G401.6 (cell line): Measurements from ENCODE around the gene COL2A1.

Source experiments
- FAIRE-seq: peaks from 2 replicates; lab custom pipeline; 2012; peaks lifted over from hg19 to GRCh38; lab: Jason Lieb, UNC

COL2A1 gene

GRCh38 chr12:48012070-48012469, 7.8 kb upstream of the COL2A1 start:
- FAIRE-seq = no peak

- no peak for FAIRE-seq
Observed at GRCh38 chr12:48010366-48010970, 6.2 kb upstream of the COL2A1 start.

- no peak for FAIRE-seq
Observed at GRCh38 chr12:48009471-48009870, 5.2 kb upstream of the COL2A1 start.

- FAIRE-seq = no peak
Observed at GRCh38 chr12:48008950-48009349, 4.7 kb upstream of the COL2A1 start.

GRCh38 chr12:48008349-48008748, 4.1 kb upstream of the COL2A1 start:
- FAIRE-seq = no peak

- no peak for FAIRE-seq
Observed at GRCh38 chr12:48007206-48007605, 2.9 kb upstream of the COL2A1 start.

- no peak for FAIRE-seq
Observed at GRCh38 chr12:48005750-48006021, 1.4 kb upstream of the COL2A1 start.

- no peak for FAIRE-seq
Observed at GRCh38 chr12:48005001-48005749, 899 bp upstream of the COL2A1 start.

GRCh38 chr12:48003226-48004052, 837 bp downstream of the COL2A1 start:
- FAIRE-seq = no peak

GRCh38 chr12:48002773-48003218, 1.5 kb downstream of the COL2A1 start:
- no peak for FAIRE-seq

GRCh38 chr12:48002414-48002730, 1.9 kb downstream of the COL2A1 start:
- FAIRE-seq = no peak

GRCh38 chr12:48001505-48002413, 2.5 kb downstream of the COL2A1 start:
- no peak for FAIRE-seq

GRCh38 chr12:48000878-48001504, 3.3 kb downstream of the COL2A1 start:
- no peak for FAIRE-seq

GRCh38 chr12:47999816-48000215, 4.5 kb downstream of the COL2A1 start:
- no peak for FAIRE-seq

- no peak for FAIRE-seq
Observed at GRCh38 chr12:47997321-47997720, 7.0 kb downstream of the COL2A1 start.

GRCh38 chr12:47995981-47996401, 8.3 kb downstream of the COL2A1 start:
- no peak for FAIRE-seq

GRCh38 chr12:47993491-47993890, 10.8 kb downstream of the COL2A1 start:
- no peak for FAIRE-seq

GRCh38 chr12:47992776-47993175, 11.5 kb downstream of the COL2A1 start:
- no peak for FAIRE-seq

GRCh38 chr12:47991106-47992061, 12.9 kb downstream of the COL2A1 start:
- no peak for FAIRE-seq

- FAIRE-seq = no peak
Observed at GRCh38 chr12:47990351-47991105, 13.7 kb downstream of the COL2A1 start.
